HCEC 1CT (cell line): ENCODE results near the gene TSHZ3.

Source experiments
- DNase-seq: peaks from one replicate; pipeline ENCODE4 v3.0.0-alpha.2; 2017

TSHZ3 gene

GRCh38 chr19:31352782-31353651 lies 3.8 kb upstream of the TSHZ3 start:
- no peak for DNase-seq

- no peak for DNase-seq
Measured at GRCh38 chr19:31352296-31352781, 3.1 kb upstream of the TSHZ3 start.

GRCh38 chr19:31351855-31352195 lies 2.6 kb upstream of the TSHZ3 start:
- no peak for DNase-seq

GRCh38 chr19:31351056-31351854 lies 2.0 kb upstream of the TSHZ3 start:
- DNase-seq: peak; percentile 57

GRCh38 chr19:31350693-31351055 lies 1.4 kb upstream of the TSHZ3 start:
- DNase-seq: peak; percentile 58

GRCh38 chr19:31350033-31350692 lies 927 bp upstream of the TSHZ3 start:
- no peak for DNase-seq

- no peak for DNase-seq
Measured at GRCh38 chr19:31348481-31349159, 616 bp downstream of the TSHZ3 start.

GRCh38 chr19:31347828-31348392 lies 1.3 kb downstream of the TSHZ3 start:
- DNase-seq: peak; percentile 77

- no peak for DNase-seq
Measured at GRCh38 chr19:31347354-31347753, 1.9 kb downstream of the TSHZ3 start.

GRCh38 chr19:31346184-31347059 lies 2.8 kb downstream of the TSHZ3 start:
- no peak for DNase-seq

GRCh38 chr19:31344403-31344802 lies 4.8 kb downstream of the TSHZ3 start:
- DNase-seq: no peak

GRCh38 chr19:31342926-31343325 lies 6.3 kb downstream of the TSHZ3 start:
- no peak for DNase-seq

- DNase-seq: peak; percentile 31
Measured at GRCh38 chr19:31340042-31341025, 8.9 kb downstream of the TSHZ3 start.

GRCh38 chr19:31339411-31339810 lies 9.8 kb downstream of the TSHZ3 start:
- no peak for DNase-seq

GRCh38 chr19:31338069-31338776 lies 11.0 kb downstream of the TSHZ3 start:
- DNase-seq: peak; percentile 77

GRCh38 chr19:31337008-31337914 lies 12.0 kb downstream of the TSHZ3 start:
- DNase-seq: no peak

GRCh38 chr19:31335716-31336115 lies 13.5 kb downstream of the TSHZ3 start:
- DNase-seq: no peak

GRCh38 chr19:31334849-31335624 lies 14.2 kb downstream of the TSHZ3 start:
- peak; percentile 24 for DNase-seq
